ENCODE results near the gene WNT5B.

Gene WNT5B

DNA sequence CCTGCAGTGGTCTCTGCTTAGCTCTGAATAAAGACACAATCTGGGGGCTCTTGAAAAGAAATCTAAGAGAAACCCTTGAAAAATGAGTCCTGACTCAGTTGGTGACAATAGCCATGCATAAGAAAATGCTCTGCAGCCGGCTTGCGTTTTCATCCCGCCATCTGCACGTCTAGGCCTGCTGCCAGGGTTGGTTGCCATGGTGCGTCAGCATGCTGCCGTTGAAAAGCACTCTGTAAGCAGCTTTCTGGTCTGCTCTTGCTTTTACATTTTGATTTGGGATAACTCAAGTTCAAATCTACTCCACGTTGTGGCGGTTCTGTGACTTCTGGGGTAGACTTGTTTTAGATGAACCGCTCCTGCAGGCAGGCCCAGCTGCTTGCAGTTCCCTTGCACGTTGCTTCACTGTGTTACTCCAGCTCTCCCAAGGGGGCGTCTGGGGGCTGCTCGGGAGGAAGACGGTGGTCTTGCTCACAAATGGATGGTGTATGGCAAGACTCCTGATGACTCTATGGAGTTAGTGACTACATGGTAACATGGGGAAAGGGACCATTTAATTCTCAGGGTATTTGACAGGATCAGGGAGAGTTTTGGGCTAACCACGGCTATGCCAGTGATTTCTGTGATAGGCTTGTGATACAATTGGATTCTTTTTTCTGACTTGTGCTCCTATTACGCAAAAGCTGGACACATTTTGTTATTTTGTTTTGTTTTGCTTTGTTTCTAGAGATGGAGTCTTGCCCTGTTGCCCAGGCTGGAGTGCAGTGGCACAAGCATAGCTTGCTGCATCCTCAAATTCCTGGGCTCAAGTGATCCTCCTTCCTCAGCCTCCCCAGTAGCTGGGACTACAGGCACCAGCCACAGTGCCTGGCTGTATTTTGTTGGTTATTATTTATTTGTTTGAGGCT lies 15.8 kb downstream of the WNT5B start:
- Mint-ChIP-seq H3K27ac (no peak overlapping the region), H3K27me3 (ENCODE audit: low read depth) (peaks cover 19% of the 10 kb centered on the region), H3K9me3 (no peaks in the 10 kb centered on the region), H3K4me3 (no peak overlapping the region), H3K36me3 (ENCODE audit: low read depth) (no peaks in the 10 kb centered on the region), H3K4me1 (ENCODE audit: low read depth) (peaks cover 8% of the 10 kb centered on the region)
- no peak for DNase-seq (ENCODE audit: low spot score)

DNA sequence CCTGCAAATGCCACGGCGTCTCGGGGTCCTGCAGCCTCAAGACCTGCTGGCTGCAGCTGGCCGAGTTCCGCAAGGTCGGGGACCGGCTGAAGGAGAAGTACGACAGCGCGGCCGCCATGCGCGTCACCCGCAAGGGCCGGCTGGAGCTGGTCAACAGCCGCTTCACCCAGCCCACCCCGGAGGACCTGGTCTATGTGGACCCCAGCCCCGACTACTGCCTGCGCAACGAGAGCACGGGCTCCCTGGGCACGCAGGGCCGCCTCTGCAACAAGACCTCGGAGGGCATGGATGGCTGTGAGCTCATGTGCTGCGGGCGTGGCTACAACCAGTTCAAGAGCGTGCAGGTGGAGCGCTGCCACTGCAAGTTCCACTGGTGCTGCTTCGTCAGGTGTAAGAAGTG lies 16.8 kb downstream of the WNT5B start:
- DNase-seq (ENCODE audit: low spot score): no peak
- H3K27me3 Mint-ChIP-seq (ENCODE audit: low read depth): peaks cover 28% of the 10 kb centered on the region
- H3K36me3 Mint-ChIP-seq (ENCODE audit: low read depth): no peaks in the 10 kb centered on the region
- no peak overlapping the region for H3K4me3 Mint-ChIP-seq
- H3K4me1 Mint-ChIP-seq (ENCODE audit: low read depth): peaks cover 8% of the 10 kb centered on the region
- H3K27ac Mint-ChIP-seq: no peak overlapping the region
- H3K9me3 Mint-ChIP-seq: no peaks in the 10 kb centered on the region

DNA sequence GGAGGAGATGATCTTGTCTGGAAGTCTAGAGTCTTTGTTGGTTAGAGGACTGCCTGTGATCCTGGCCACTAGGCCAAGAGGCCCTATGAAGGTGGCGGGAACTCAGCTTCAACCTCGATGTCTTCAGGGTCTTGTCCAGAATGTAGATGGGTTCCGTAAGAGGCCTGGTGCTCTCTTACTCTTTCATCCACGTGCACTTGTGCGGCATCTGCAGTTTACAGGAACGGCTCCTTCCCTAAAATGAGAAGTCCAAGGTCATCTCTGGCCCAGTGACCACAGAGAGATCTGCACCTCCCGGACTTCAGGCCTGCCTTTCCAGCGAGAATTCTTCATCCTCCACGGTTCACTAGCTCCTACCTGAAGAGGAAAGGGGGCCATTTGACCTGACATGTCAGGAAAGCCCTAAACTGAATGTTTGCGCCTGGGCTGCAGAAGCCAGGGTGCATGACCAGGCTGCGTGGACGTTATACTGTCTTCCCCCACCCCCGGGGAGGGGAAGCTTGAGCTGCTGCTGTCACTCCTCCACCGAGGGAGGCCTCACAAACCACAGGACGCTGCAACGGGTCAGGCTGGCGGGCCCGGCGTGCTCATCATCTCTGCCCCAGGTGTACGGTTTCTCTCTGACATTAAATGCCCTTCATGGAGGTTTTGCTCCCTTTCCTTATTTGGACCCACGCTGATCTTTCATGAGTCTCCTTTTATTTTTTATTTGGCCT lies 17.7 kb downstream of the WNT5B start:
- no peak for DNase-seq (ENCODE audit: low spot score)
- H3K9me3 Mint-ChIP-seq: no peaks in the 10 kb centered on the region
- H3K27ac Mint-ChIP-seq: no peak overlapping the region
- no peak overlapping the region for H3K4me3 Mint-ChIP-seq
- peaks cover 8% of the 10 kb centered on the region for H3K4me1 Mint-ChIP-seq (ENCODE audit: low read depth)
- no peaks in the 10 kb centered on the region for H3K36me3 Mint-ChIP-seq (ENCODE audit: low read depth)
- H3K27me3 Mint-ChIP-seq (ENCODE audit: low read depth): peaks cover 32% of the 10 kb centered on the region

GRCh38 chr12:1647285-1647669 lies 18.2 kb downstream of the WNT5B start:
- no peak overlapping the region for H3K27ac Mint-ChIP-seq
- H3K9me3 Mint-ChIP-seq: no peaks in the 10 kb centered on the region
- H3K27me3 Mint-ChIP-seq (ENCODE audit: low read depth): peaks cover 34% of the 10 kb centered on the region
- peaks cover 8% of the 10 kb centered on the region for H3K4me1 Mint-ChIP-seq (ENCODE audit: low read depth)
- no peaks in the 10 kb centered on the region for H3K36me3 Mint-ChIP-seq (ENCODE audit: low read depth)
- no peak overlapping the region for H3K4me3 Mint-ChIP-seq
- no peak for DNase-seq (ENCODE audit: low spot score)

GRCh38 chr12:1650260-1650977 lies 21.4 kb downstream of the WNT5B start:
- H3K9me3 Mint-ChIP-seq: no peaks in the 10 kb centered on the region

DNA sequence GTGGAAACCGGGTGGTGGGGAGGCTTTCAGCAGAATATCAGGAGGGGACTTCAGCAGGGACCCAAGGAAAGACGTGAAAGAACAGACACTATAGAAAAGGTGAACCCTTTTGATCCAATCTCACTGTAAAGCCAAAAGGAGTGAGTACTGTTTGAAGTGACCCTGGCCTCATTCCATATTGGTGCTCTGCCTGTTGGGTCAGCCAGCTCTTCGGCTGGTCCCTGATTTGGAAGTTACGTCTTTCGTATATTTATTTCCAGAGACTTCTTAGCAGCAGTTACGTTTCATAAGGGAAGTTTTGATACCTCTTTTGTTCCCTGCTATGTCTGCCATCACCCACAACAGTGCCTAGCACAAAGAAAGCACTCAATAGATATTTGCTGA lies 21.9 kb downstream of the WNT5B start:
- Mint-ChIP-seq H3K4me3 (no peak overlapping the region), H3K36me3 (ENCODE audit: low read depth) (no peaks in the 10 kb centered on the region), H3K9me3 (no peaks in the 10 kb centered on the region), H3K27ac (no peak overlapping the region), H3K4me1 (ENCODE audit: low read depth) (peaks cover 5% of the 10 kb centered on the region), H3K27me3 (ENCODE audit: low read depth) (peaks cover 38% of the 10 kb centered on the region)
- no peak for DNase-seq (ENCODE audit: low spot score)

More at GRCh38 chr12:1650260-1650977, 21.4 kb downstream of the WNT5B start:
- peaks cover 8% of the 10 kb centered on the region for H3K4me1 Mint-ChIP-seq (ENCODE audit: low read depth)
- DNase-seq (ENCODE audit: low spot score): no peak
- no peaks in the 10 kb centered on the region for H3K36me3 Mint-ChIP-seq (ENCODE audit: low read depth)
- H3K27me3 Mint-ChIP-seq (ENCODE audit: low read depth): peaks cover 37% of the 10 kb centered on the region
- H3K27ac Mint-ChIP-seq: no peak overlapping the region
- no peak overlapping the region for H3K4me3 Mint-ChIP-seq

- H3K4me1 Mint-ChIP-seq (ENCODE audit: low read depth): peaks cover 5% of the 10 kb centered on the region
- no peak overlapping the region for H3K4me3 Mint-ChIP-seq
- no peaks in the 10 kb centered on the region for H3K36me3 Mint-ChIP-seq (ENCODE audit: low read depth)
- H3K27me3 Mint-ChIP-seq (ENCODE audit: low read depth): peaks cover 41% of the 10 kb centered on the region
- no peak overlapping the region for H3K27ac Mint-ChIP-seq
- no peaks in the 10 kb centered on the region for H3K9me3 Mint-ChIP-seq
- DNase-seq (ENCODE audit: low spot score): no peak
Observed at GRCh38 chr12:1651946-1652345, 22.9 kb downstream of the WNT5B start.

DNA sequence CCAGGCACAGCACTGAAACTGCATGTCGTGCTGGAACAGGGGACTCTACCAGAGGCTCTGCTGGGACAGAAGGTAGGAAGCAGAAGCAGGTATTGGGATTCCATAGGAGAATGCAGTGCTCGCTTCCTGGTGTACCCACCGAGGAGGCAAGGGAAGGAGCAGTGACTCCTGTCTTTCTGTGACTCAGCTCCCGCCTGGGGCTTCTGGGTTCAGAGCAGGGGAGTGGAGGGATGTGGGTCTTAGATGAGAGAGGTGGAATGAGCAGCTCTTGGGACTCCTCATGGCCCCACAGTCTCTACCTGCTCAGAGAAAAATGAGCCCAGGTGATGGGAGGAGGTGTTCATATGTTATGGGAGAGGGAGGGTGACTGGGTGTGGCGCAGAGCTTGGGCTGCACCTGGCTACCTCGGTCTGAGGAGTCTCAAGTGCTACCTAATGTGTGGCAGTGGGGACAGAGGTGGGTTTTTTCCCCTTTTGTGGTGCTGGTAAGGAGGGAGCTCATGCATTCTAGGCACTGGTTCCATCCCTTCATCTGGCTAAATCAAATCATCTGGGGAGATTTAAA lies 26.3 kb downstream of the WNT5B start:
- no peak for DNase-seq (ENCODE audit: low spot score)
- no peak overlapping the region for H3K27ac Mint-ChIP-seq
- H3K9me3 Mint-ChIP-seq: no peaks in the 10 kb centered on the region
- no peaks in the 10 kb centered on the region for H3K36me3 Mint-ChIP-seq (ENCODE audit: low read depth)
- peaks cover 4% of the 10 kb centered on the region for H3K4me1 Mint-ChIP-seq (ENCODE audit: low read depth)
- no peak overlapping the region for H3K4me3 Mint-ChIP-seq
- peaks cover 17% of the 10 kb centered on the region for H3K27me3 Mint-ChIP-seq (ENCODE audit: low read depth)

DNA sequence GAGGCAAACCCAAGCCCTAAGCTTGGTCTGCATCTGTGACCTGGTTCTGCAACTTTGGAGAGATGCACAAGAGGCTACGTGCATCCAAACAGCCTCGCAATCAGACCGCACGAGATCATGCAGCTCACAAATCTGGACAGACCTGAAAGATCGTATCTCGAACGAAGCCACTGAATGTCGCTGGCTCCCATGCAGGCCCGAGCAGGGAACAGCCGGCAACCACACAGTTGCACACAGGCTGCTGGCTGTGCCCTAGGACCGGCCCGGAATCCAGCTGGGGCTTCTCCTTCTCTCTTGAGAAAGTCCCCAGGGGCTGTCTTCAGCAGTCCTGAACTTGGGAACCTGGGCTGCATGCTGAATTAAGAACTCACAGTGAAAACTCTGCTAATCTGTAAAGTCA lies 27.9 kb downstream of the WNT5B start:
- H3K36me3 Mint-ChIP-seq (ENCODE audit: low read depth): no peaks in the 10 kb centered on the region
- no peak overlapping the region for H3K27ac Mint-ChIP-seq
- no peak overlapping the region for H3K4me3 Mint-ChIP-seq
- no peaks in the 10 kb centered on the region for H3K9me3 Mint-ChIP-seq
- peaks cover 7% of the 10 kb centered on the region for H3K27me3 Mint-ChIP-seq (ENCODE audit: low read depth)
- no peak for DNase-seq (ENCODE audit: low spot score)
- peaks cover 7% of the 10 kb centered on the region for H3K4me1 Mint-ChIP-seq (ENCODE audit: low read depth)

DNA sequence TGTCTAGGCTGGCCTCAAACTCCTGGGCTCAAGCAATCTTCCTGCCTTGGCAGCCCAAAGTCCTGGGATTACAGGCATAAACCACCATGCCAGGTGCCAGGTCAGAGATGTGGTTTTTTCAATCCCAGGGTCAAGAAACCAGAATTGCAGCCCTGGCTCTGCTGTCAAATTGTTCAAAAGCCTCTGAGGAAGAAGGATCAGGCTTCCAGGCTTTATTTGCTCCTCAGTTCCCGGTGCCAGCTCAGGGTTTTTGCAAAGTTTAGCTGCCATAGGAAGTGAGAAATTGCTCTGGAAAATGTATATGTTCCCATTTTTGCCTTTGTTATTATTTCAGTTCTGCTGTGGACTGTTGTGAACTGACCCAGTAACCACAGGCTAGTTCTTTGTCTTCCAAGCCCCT lies 28.7 kb downstream of the WNT5B start:
- Mint-ChIP-seq H3K9me3 (no peaks in the 10 kb centered on the region), H3K27me3 (ENCODE audit: low read depth) (peaks cover 6% of the 10 kb centered on the region), H3K36me3 (ENCODE audit: low read depth) (no peaks in the 10 kb centered on the region), H3K27ac (no peak overlapping the region), H3K4me3 (no peak overlapping the region), H3K4me1 (ENCODE audit: low read depth) (peaks cover 6% of the 10 kb centered on the region)
- DNase-seq (ENCODE audit: low spot score): no peak

DNA sequence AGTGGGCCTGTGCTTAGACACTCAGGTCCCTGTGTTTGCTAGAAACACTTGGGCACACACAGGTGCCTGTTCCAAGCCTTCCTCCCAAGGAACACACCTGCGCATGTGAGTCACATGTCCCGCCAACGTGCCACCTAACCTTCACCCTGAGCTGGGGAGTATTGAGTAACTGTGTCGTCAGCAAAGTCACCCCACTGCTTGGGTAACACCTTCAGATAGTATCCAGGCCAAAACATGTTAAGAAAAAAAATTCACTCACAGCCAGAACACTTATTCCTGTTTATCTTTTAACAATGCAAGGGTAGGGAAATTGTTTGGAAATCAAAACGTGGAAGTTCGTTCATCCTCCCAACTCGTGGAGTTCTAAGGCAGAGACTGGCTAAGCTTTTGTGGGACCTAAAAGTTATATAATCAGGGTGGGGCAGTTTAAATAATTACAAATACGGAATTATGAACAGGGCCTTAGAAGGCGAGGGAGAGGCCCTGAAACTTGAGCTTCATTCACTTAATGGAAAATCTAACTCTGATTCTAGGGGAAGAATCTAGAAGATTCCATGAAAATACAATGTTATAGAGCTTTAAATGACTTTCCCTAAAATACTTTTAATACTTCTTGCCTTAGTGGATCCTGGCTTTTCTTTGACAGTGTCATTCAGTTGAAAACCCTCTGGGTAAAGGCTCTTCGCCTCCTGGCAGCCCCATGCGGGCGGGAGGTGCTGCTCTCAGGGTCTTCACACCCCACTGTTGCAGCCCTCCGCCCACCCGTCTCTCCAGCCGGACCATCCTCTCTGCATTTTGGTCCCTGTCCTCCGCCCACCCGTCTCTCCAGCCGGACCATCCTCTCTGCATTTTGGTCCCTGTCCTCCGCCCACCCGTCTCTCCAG lies 31.5 kb downstream of the WNT5B start:
- Mint-ChIP-seq H3K9me3 (no peaks in the 10 kb centered on the region), H3K4me3 (peak overlapping the region; percentile 42), H3K4me1 (ENCODE audit: low read depth) (peaks cover 21% of the 10 kb centered on the region), H3K36me3 (ENCODE audit: low read depth) (peaks cover 1% of the 10 kb centered on the region), H3K27ac (peak overlapping the region; percentile 2), H3K27me3 (ENCODE audit: low read depth) (peaks cover 5% of the 10 kb centered on the region)
- DNase-seq (ENCODE audit: low spot score): no peak

DNA sequence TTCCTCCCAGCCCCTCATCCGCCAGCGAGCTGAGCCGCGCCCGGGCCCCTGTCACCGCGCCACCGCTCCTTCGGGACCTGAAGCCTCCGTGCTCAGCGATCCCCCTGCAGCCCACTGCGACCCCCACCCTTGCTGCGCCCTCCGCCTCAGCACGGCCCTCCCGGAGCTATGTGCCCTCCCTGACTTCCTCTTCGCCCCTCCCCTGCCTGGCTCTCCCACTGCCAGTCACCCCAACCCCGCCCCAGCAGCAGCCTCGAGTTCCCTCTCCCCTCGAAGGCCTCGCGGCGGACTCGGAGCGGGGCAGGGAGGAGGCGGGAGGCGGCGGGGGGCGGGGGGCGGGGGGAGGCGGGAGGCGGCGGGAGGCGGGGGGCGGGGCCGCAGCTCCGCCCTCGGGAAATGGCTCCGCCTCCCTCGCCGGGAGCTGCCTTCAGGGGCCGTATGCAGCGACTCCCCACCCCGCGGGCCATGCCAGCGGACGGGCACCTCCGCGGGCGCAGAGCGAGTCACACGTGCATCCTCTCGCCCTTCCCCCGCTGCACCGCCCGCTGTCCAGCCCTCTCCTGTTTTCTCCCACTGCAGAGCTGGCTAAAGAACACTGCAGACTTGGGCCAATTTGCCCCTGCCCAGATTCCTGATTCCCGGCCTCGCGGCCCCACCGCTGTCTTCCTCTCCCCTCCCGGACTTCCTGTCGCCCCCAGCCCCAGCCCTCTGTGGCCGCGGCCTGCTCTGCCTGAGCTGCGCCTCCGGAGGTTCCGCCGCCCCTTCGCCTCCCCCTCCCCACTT lies 32.7 kb downstream of the WNT5B start:
- no peaks in the 10 kb centered on the region for H3K9me3 Mint-ChIP-seq
- H3K4me3 Mint-ChIP-seq: peak overlapping the region; percentile 74
- peaks cover 1% of the 10 kb centered on the region for H3K36me3 Mint-ChIP-seq (ENCODE audit: low read depth)
- DNase-seq (ENCODE audit: low spot score): peak; percentile 87
- H3K27me3 Mint-ChIP-seq (ENCODE audit: low read depth): peaks cover 1% of the 10 kb centered on the region
- peaks cover 28% of the 10 kb centered on the region for H3K4me1 Mint-ChIP-seq (ENCODE audit: low read depth)
- peak overlapping the region; percentile 81 for H3K27ac Mint-ChIP-seq

Data from T-helper 2 cell treated with Interferon-gamma antibody and Interleukin-4, amounts not matched to agents 5 μg/mL and 100 μg/mL, for 36 hours (primary cell).